ENCODE results near the gene IQCK.

Gene IQCK

DNA sequence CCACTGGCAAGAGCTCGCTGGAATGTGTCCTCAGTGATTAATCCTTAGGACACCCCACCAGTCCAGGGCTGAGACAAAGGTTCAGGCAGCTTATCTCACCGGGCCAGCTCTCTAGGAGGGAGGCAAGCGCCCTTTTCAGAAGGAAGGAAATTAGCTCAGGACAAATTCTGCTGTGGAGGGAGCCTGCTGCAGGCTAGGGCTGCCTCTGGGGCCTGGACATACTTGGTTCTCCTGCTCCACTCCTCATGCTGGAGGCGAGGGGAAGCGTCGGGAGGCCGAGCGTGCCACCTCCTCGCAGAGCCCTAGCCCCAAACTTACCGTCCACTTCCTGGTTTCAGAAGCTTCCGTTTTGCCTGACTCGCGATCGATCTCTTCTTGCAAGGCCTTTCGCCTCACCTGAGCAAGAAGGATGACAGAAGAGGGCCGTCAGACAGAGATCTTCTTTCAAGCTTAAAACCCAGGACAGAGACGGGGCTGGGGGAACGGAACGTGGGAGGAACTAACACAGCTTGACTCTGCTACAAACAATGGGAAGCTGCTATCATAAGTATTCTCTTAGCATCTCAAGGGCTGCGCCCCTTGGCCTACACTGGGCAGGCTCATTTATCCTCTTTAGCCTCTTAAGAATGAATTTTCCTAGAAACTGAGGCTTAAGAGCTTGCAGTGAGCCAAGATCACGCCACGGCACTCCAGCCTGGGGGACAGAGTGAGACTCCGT is 7.7 kb upstream of the IQCK start:
- no peak for TF ChIP-seq CTCF (IDR thresholded peaks at IDR 0.05; ENCODE audit: low read depth, low read length, missing control alignments)
- no peak overlapping the region for H3K4me3 ChIP-seq (replicated peaks; ENCODE audit: low read depth, low read length)
- no peak for DNase-seq (ENCODE audit: extremely low read depth, low read depth)

DNA sequence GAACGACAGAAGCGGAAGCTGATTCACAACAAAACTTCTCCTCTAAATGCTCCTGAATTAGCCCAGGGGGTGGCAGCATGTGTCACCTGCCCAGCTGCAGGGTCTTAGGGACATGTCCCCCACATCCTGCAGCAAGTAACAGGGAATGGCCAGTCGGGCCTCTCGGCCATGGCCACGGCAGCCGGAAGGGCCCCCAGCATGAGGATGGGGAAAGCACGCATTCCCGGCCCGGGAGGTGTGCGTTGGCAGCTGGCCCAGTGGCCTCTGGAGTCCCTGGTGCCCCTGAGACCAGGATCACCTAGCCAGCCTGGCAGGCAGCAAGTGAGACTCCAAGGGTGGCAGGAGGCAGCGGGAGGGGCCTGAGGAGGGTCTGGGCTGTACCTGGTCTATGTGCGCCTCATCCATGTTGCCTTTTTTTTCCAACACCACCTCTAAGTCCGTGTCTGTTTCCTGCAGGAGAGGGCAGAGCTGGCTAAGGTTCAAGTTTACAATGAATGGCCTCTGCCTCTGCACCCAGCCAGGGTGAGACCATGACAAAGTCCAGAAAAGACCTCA is 7.0 kb upstream of the IQCK start:
- DNase-seq (ENCODE audit: extremely low read depth, low read depth): no peak
- H3K4me3 ChIP-seq (replicated peaks; ENCODE audit: low read depth, low read length): no peak overlapping the region
- no peak for TF ChIP-seq CTCF (IDR thresholded peaks at IDR 0.05; ENCODE audit: low read depth, low read length, missing control alignments)

DNA sequence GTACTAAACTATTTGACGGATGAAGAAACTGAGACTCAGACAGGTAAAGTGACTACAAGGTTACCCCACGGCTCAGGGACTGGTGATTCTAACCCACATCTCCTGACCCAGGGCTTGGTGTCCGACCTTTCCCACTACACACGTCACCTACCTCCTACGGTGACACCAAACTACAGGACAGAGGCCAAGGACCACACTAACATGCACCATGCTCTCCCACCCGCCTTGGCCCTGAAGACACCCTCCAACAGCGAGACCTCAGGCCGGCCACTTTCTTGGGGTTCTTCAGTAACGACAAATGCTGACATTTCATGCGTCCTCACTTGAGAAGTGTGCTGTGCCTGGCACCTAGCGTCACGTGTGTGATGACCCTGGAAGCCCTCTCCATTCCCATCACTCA is 6.4 kb upstream of the IQCK start:
- TF ChIP-seq CTCF (IDR thresholded peaks at IDR 0.05; ENCODE audit: low read depth, low read length, missing control alignments): no peak
- no peak overlapping the region for H3K4me3 ChIP-seq (replicated peaks; ENCODE audit: low read depth, low read length)
- DNase-seq (ENCODE audit: extremely low read depth, low read depth): no peak

- TF ChIP-seq CTCF (IDR thresholded peaks at IDR 0.05; ENCODE audit: low read depth, low read length, missing control alignments): no peak
- no peak overlapping the region for H3K4me3 ChIP-seq (replicated peaks; ENCODE audit: low read depth, low read length)
- DNase-seq (ENCODE audit: extremely low read depth, low read depth): no peak
Observed at GRCh38 chr16:19712418-19713058, 5.5 kb upstream of the IQCK start.

DNA sequence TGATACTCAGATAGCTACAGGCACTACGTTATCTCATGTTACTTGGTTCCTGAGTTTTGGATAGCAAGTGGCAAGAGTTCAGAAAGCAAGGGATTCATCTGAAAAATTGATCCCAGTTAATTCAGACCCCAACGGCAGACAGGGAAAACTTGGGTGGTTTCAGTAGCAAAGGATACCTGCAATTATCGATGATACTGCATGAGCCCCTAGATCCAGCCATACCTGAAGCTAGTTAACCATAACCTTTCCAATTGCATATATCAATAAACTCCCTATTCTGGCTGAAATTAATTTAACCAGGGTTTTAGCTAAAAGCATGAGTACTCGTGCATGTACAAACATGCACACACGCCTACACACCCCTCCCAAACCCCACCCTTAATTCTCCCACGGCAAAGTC is 4.4 kb upstream of the IQCK start:
- TF ChIP-seq CTCF (IDR thresholded peaks at IDR 0.05; ENCODE audit: low read depth, low read length, missing control alignments): no peak
- no peak overlapping the region for H3K4me3 ChIP-seq (replicated peaks; ENCODE audit: low read depth, low read length)
- no peak for DNase-seq (ENCODE audit: extremely low read depth, low read depth)

DNA sequence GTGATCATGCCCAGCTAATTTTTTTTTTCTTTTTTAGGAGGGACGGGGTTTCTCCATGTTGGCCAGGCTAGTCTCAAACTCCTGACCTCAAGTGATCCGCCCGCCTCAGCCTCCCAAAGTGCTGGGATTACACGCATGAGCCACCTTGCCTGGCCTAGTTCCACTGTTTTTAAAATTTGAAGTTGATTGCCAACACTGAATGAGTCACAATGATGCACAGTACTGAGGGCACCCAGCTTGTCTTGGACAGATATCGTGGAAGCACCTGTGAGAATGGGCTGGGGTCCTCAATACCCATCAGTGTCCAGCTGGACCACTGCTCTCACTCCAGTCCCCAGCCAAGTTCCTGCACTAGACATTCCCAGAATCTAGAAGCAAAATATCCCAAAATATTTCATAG is 2.5 kb upstream of the IQCK start:
- H3K4me3 ChIP-seq (replicated peaks; ENCODE audit: low read depth, low read length): no peak overlapping the region
- TF ChIP-seq CTCF (IDR thresholded peaks at IDR 0.05; ENCODE audit: low read depth, low read length, missing control alignments): no peak
- no peak for DNase-seq (ENCODE audit: extremely low read depth, low read depth)

All from HFF-Myc (cell line).